Neural cell (in vitro differentiated cells): ENCODE measurements around the gene SKIL. TPM values are rescaled to one million over a fixed set of nuclear protein-coding genes. Genes with fewer than 3 reads are reported as not detected.

Experiments
- H2AFZ ChIP-seq: fragments of 200-600, 300-800 bp; sonication (generic), shearing (Covaris generic); 2 replicates; pipeline ENCODE4 v1.6.0; 2014; ENCODE audit warnings: low read depth, mild to moderate bottlenecking, antibody characterized with exemption, low read length, moderate library complexity
- H3F3A ChIP-seq: fragments of 200-600 bp; shearing (Covaris generic); 2 replicates; pipeline ENCODE4 v1.6.1; 2016; ENCODE audit warnings: mild to moderate bottlenecking, moderate library complexity, mixed read lengths, antibody characterized with exemption, low read length; ENCODE audit not compliant: insufficient read depth, poor library complexity, severe bottlenecking
- H3K27ac ChIP-seq: fragments of 200-600, 300-800 bp; sonication (generic), shearing (Covaris generic); 2 replicates; pipeline ENCODE4 v1.5.1; 2014; ENCODE audit warnings: mild to moderate bottlenecking, low read length, moderate library complexity
- H3K27me3 ChIP-seq: fragments of 300-800, 200-600 bp; sonication (generic), shearing (Covaris generic); 2 replicates; pipeline ENCODE4 v1.6.0; 2014; ENCODE audit warnings: mild to moderate bottlenecking, low read depth, low read length, moderate library complexity; ENCODE audit not compliant: insufficient read depth
- H3K36me3 ChIP-seq: fragments of 300-800, 200-600 bp; sonication (generic), shearing (Covaris generic); 2 replicates; pipeline ENCODE4 v1.5.1; 2014; ENCODE audit warnings: mild to moderate bottlenecking, antibody characterized with exemption, low read length, moderate library complexity; ENCODE audit not compliant: insufficient read depth
- H3K4me2 ChIP-seq: fragments of 300-800, 200-600 bp; sonication (generic), shearing (Covaris generic); 2 replicates; pipeline ENCODE4 v1.6.0; 2014; ENCODE audit warnings: mild to moderate bottlenecking, low read length
- H3K4me3 ChIP-seq: fragments of 300-800, 200-600 bp; sonication (generic), shearing (Covaris generic); 2 replicates; pipeline ENCODE4 v1.5.1; 2014; ENCODE audit warnings: mild to moderate bottlenecking, low read length, moderate library complexity
- H3K79me2 ChIP-seq: fragments of 200-600 bp; shearing (Covaris generic); replicated peaks from 2 replicates; pipeline ENCODE4 v1.6.0; 2014; ENCODE audit warnings: mild to moderate bottlenecking, low read length, moderate library complexity; ENCODE audit not compliant: insufficient read depth
- H3K9ac ChIP-seq: fragments of 300-800, 200-600 bp; sonication (generic), shearing (Covaris generic); 2 replicates; pipeline ENCODE4 v1.6.1; 2016; ENCODE audit warnings: mild to moderate bottlenecking, low read length, mixed read lengths
- H3K9me2 ChIP-seq: fragments of 200-600 bp; shearing (Covaris generic); 2 replicates; pipeline ENCODE4 v1.6.1; 2016; ENCODE audit warnings: mild to moderate bottlenecking, low read length, mixed read lengths; ENCODE audit not compliant: insufficient read depth
- H3K9me3 ChIP-seq: fragments of 200-600, 300-800 bp; sonication (generic), shearing (Covaris generic); 2 replicates; pipeline ENCODE4 v1.6.1; 2016; ENCODE audit warnings: mild to moderate bottlenecking, mixed run types, low read length, moderate library complexity, mixed read lengths
- H4K20me1 ChIP-seq: fragments of 200-600 bp; shearing (Covaris generic); 2 replicates; pipeline ENCODE4 v1.6.1; 2016; ENCODE audit warnings: mild to moderate bottlenecking, mixed run types; ENCODE audit not compliant: insufficient read depth
- EP300 ChIP-seq: fragments of 450-650 bp; conservative IDR thresholded peaks from 2 replicates; pipeline ENCODE4 v1.6.1; 2014; ENCODE audit warnings: antibody characterized with exemption, mild to moderate bottlenecking, moderate library complexity; ENCODE audit not compliant: poor library complexity, severe bottlenecking
- EZH2 ChIP-seq: fragments of 200-600, 300-800 bp; shearing (Covaris generic), sonication (generic); IDR thresholded peaks from 2 replicates; pipeline ENCODE4 v1.6.1; 2014; ENCODE audit warnings: antibody characterized with exemption, low read length, borderline replicate concordance, mild to moderate bottlenecking; ENCODE audit not compliant: insufficient read depth, poor library complexity, severe bottlenecking
- MXI1 ChIP-seq: fragments of 450-650 bp; conservative IDR thresholded peaks from 2 replicates; pipeline ENCODE4 v1.6.1; 2014; ENCODE audit warnings: antibody characterized with exemption, mild to moderate bottlenecking; ENCODE audit not compliant: poor library complexity, severe bottlenecking
- POLR2AphosphoS5 ChIP-seq: IDR thresholded peaks from 2 replicates; pipeline ENCODE4 v1.6.1; 2012
- RAD21 ChIP-seq: fragments of 450-650 bp; conservative IDR thresholded peaks from 2 replicates; pipeline ENCODE4 v1.6.1; 2014; ENCODE audit warnings: antibody characterized with exemption, mild to moderate bottlenecking, moderate library complexity
- REST ChIP-seq: IDR thresholded peaks from 2 replicates; pipeline ENCODE4 v1.6.1; 2012; ENCODE audit warnings: borderline replicate concordance
- SMC3 ChIP-seq: fragments of 450-650 bp; conservative IDR thresholded peaks from 2 replicates; pipeline ENCODE4 v1.6.1; 2014; ENCODE audit warnings: antibody characterized with exemption, mild to moderate bottlenecking, moderate library complexity; ENCODE audit not compliant: poor library complexity
- TAF1 ChIP-seq: IDR thresholded peaks from 2 replicates; pipeline ENCODE4 v1.6.1; 2012; ENCODE audit warnings: low read depth
- polyA plus RNA-seq: library from polyadenylated mRNA; depleted of rRNA; stranded (reverse); fragments of >200 nt; gene quantifications from 2 replicates; pipeline ENCODE4 v1.2.3, GENCODE V29; 2014
- TF ChIP-seq, protein P1 (sequence below): fragments of 450-650 bp; IDR thresholded peaks from 2 replicates; pipeline ENCODE4 v1.5.1; 2014; ENCODE audit warnings: antibody characterized with exemption, mild to moderate bottlenecking, moderate library complexity; ENCODE audit not compliant: poor library complexity, severe bottlenecking

SKIL gene
- polyA plus RNA-seq, 1 donor from 2014 or later: 36.9 TPM

GRCh38 chr3:170353485-170353884 lies 4.0 kb upstream of the SKIL start:
- H2AFZ ChIP-seq: no peak overlapping the region
- no peaks in the 10 kb centered on the region for H3K27me3 ChIP-seq
- no peaks in the 10 kb centered on the region for H4K20me1 ChIP-seq
- peaks cover 7% of the 10 kb centered on the region for H3F3A ChIP-seq
- no peak overlapping the region for H3K9ac ChIP-seq
- H3K9me3 ChIP-seq: no peaks in the 10 kb centered on the region
- no peak overlapping the region for H3K4me2 ChIP-seq
- peaks cover 2% of the 10 kb centered on the region for H3K79me2 ChIP-seq
- H3K27ac ChIP-seq: no peak overlapping the region
- H3K36me3 ChIP-seq: no peaks in the 10 kb centered on the region
- no peak overlapping the region for H3K4me3 ChIP-seq
- TF ChIP-seq REST: no peak
- TF ChIP-seq EZH2: no peak
- no peak for TF ChIP-seq TAF1
- no peak for TF ChIP-seq EP300
- no peak for TF ChIP-seq MXI1
- no peak for TF ChIP-seq POLR2AphosphoS5
- TF ChIP-seq SMC3: no peak
- TF ChIP-seq, protein P1, sequence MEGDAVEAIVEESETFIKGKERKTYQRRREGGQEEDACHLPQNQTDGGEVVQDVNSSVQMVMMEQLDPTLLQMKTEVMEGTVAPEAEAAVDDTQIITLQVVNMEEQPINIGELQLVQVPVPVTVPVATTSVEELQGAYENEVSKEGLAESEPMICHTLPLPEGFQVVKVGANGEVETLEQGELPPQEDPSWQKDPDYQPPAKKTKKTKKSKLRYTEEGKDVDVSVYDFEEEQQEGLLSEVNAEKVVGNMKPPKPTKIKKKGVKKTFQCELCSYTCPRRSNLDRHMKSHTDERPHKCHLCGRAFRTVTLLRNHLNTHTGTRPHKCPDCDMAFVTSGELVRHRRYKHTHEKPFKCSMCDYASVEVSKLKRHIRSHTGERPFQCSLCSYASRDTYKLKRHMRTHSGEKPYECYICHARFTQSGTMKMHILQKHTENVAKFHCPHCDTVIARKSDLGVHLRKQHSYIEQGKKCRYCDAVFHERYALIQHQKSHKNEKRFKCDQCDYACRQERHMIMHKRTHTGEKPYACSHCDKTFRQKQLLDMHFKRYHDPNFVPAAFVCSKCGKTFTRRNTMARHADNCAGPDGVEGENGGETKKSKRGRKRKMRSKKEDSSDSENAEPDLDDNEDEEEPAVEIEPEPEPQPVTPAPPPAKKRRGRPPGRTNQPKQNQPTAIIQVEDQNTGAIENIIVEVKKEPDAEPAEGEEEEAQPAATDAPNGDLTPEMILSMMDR: no peak
- no peak for TF ChIP-seq RAD21
- no peaks in the 10 kb centered on the region for H3K9me2 ChIP-seq

GRCh38 chr3:170354760-170355159 lies 2.8 kb upstream of the SKIL start:
- TF ChIP-seq TAF1: no peak
- H2AFZ ChIP-seq: peak overlapping the region; percentile 36
- no peaks in the 10 kb centered on the region for H3K36me3 ChIP-seq
- no peaks in the 10 kb centered on the region for H3K9me3 ChIP-seq
- no peaks in the 10 kb centered on the region for H3K27me3 ChIP-seq
- peak overlapping the region; percentile 80 for H3K9ac ChIP-seq
- H3F3A ChIP-seq: peaks cover 7% of the 10 kb centered on the region
- peaks cover 15% of the 10 kb centered on the region for H3K79me2 ChIP-seq
- H3K4me3 ChIP-seq: peak overlapping the region; percentile 68
- H4K20me1 ChIP-seq: no peaks in the 10 kb centered on the region
- H3K9me2 ChIP-seq: no peaks in the 10 kb centered on the region
- peak overlapping the region; percentile 96 for H3K27ac ChIP-seq
- H3K4me2 ChIP-seq: peak overlapping the region; percentile 77
